Choroid plexus epithelial cell (primary cell): ENCODE measurements around the gene SAA1.

ENCODE experiments used
- DNase-seq: peaks from one replicate; pipeline ENCODE4 v3.0.0-alpha.2; 2010; ENCODE audit warnings: low read depth
- H3K4me3 ChIP-seq: 2 replicates; pipeline ENCODE4 v1.5.1; 2011; ENCODE audit warnings: low read depth, mild to moderate bottlenecking, control low read depth, low read length, moderate library complexity
- TF ChIP-seq, protein P1 (sequence below): conservative IDR thresholded peaks from 2 replicates; pipeline ENCODE4 v1.5.1; 2011; ENCODE audit warnings: low read depth, mild to moderate bottlenecking, control low read depth, inconsistent platforms, low read length, moderate library complexity

Gene SAA1

DNA sequence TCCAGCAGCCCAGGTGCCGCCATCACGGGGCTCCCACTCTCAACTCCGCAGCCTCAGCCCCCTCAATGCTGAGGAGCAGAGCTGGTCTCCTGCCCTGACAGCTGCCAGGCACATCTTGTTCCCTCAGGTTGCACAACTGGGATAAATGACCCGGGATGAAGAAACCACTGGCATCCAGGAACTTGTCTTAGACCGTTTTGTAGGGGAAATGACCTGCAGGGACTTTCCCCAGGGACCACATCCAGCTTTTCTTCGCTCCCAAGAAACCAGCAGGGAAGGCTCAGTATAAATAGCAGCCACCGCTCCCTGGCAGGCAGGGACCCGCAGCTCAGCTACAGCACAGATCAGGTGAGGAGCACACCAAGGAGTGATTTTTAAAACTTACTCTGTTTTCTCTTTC is at the start of gene SAA1:
Gene SAA1, plus strand, starts transcription at position 316 of the 400 bp plus-strand sequence. CDS start 624 bp downstream, outside the sequence.
- TF ChIP-seq, protein P1, sequence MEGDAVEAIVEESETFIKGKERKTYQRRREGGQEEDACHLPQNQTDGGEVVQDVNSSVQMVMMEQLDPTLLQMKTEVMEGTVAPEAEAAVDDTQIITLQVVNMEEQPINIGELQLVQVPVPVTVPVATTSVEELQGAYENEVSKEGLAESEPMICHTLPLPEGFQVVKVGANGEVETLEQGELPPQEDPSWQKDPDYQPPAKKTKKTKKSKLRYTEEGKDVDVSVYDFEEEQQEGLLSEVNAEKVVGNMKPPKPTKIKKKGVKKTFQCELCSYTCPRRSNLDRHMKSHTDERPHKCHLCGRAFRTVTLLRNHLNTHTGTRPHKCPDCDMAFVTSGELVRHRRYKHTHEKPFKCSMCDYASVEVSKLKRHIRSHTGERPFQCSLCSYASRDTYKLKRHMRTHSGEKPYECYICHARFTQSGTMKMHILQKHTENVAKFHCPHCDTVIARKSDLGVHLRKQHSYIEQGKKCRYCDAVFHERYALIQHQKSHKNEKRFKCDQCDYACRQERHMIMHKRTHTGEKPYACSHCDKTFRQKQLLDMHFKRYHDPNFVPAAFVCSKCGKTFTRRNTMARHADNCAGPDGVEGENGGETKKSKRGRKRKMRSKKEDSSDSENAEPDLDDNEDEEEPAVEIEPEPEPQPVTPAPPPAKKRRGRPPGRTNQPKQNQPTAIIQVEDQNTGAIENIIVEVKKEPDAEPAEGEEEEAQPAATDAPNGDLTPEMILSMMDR = no peak
- DNase-seq = peak; percentile 15

DNA sequence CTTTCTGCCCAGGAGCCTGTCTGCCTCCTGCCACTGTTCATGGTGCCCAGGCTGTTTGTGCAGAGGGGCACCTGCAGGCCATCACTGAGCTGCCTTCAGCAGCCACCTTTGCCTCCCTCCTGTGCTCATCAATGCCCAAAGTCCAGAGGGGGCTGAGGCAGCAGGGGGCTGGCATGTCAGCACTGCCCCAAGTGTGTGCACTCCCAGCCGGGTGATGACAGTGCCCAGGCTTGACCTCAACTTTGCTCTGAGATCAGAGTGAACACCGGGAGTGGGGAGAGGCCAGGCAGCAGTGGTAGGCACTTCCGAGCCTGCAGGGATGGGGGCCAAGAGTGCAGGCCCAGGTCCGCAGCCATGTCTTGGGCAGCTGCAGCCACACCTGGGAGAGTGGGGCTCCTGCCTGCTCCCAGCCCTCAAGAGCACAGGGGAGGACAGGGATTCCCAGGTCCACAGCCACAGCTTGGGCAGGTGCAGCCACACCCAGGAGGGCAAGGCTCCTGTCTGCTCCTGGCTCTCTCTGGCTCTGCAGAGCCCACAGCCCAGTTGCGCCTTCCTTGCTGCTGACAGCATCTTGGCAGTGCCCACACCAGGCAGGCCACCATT is 44.7 kb upstream of the SAA1 start:
- TF ChIP-seq, protein P1 = no peak
- no peak overlapping the region for H3K4me3 ChIP-seq
- no peak for DNase-seq

More for the DNA sequence above, at the start of gene SAA1:
- H3K4me3 ChIP-seq = no peak within 1 kb of the TSS

DNA sequence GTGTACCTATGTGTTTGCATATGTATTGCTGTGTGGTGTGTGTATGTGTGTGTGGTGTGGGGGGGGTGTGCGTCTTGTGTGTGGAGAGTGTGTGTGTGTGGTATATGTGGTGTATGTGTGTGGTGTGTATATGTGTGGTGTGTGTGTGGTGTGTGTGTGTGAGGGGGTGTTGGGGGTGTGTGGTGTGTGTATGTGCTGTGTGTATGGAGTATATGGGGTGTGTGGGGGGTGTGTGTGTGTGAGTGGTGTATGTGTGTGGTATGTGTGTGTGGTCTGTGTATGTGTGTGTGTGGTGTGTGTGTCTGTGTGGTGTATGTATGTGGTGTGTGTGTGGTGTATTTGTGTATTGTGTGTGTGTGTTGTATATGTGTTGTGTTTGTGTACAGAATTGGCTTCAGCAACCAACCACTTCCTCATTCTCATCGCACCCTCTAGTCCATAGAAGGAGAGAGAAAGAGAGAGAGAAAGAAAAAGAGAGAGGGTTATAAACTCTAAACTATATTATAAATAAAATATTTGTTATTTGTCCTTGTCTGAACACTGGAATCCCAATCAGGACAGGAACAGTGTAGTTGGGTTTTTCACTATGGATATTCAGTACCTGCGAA is 43.1 kb upstream of the SAA1 start:
- TF ChIP-seq, protein P1 = no peak
- H3K4me3 ChIP-seq = no peak overlapping the region
- no peak for DNase-seq

DNA sequence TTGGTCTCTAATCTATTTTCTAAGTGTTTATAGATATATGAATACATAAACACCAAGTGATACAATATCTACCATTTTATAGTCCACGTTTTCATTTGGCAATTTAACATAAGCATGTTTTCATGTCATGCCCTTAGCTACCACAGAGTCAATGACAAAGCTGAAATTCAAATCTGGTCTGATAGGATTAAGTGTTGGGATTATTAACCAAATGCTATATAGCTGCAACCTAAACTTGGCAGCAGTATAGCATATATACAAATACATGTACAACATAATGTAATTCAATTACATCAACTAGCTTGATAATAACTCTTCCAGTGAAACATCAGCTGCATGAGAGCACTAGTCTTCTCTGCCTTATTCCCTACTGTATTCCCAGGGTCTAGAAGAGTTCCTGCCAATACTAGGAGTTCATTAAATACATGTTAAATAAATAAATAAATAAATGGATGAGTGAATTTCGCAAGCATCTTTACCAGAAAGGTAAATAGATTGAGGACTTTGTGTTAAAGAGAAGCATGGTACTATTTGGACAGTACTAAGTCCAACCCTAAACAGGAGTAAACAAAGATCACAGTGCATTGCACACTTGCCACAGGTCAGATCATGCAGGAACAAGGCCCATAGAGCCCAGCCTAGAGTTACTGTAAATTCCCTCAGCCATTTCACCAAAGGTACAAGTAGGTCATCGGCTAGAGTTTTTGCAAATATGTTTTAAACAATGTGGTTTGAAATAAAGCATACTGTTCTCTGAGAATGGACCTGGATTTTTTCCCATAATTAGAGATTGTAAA is 42.3 kb upstream of the SAA1 start:
- TF ChIP-seq, protein P1 = no peak

DNA sequence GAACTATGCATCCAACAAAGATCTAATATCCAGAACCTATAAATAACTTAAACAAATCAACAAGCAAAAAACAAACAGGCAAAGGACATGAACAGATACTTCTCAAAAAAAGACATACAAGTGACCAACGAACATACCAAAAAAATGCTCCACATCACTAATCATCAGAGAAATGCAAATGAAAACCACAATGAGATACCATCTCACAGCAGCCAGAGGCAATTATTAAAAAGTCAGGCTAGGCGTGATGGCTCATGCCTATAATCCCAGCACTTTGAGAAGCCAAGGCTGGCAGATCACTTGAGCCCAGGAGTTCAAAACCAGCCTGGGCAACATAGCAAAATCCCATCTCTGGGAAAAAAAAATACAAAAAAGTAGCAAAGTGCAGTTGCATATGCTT is 40.2 kb upstream of the SAA1 start:
- TF ChIP-seq, protein P1 = no peak
- no peak overlapping the region for H3K4me3 ChIP-seq
- DNase-seq = no peak

More for the DNA sequence above, 42.3 kb upstream of the SAA1 start:
- DNase-seq = no peak
- H3K4me3 ChIP-seq = no peak overlapping the region

DNA sequence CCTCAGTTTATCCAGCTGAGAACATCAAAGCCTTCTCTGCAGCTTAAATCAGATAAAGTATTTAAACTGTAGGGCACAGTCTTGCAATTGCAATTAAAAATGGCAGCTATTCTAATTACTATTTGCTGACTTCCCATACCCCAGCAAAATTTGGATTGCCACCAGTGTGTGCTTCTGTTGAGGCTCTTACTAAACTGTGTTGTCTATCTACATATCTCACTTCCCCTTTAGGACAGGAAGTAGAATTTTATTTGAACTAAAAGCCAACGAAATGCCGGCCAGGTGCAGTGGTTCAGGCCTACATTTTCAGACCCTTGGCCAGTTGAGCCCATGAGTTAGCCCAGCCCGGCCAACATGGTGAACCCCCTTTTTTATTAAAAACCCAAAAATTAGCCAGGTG is 36.6 kb upstream of the SAA1 start:
- no peak for DNase-seq
- H3K4me3 ChIP-seq = no peak overlapping the region
- TF ChIP-seq, protein P1 = no peak

DNA sequence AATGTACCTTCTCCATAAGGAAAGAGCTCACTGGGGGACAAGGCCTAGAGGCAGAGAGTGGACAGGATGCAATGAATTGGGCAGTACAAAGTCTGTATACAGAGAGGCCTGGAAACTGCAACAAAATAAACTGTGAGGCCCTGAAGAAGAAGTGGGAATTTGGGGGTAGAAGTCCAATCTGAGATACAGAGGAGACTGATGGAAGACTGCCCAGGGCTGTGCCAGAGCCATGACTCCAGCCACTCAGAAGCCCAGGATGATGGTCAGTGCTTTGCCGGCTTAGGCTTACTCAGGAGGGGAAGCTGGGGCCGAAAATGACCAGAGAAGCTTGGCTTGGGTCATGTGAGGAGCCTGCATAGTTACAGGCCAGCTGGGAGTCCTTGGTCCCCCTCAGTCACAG is 35.2 kb upstream of the SAA1 start:
- TF ChIP-seq, protein P1 = no peak
- no peak overlapping the region for H3K4me3 ChIP-seq
- no peak for DNase-seq
